Stimulated activated naive CD4-positive, alpha-beta T cell treated with Interleukin-2 at 50 U/mL for 16 hours (primary cell): ENCODE data around the gene PTPRB.
A peak's percentile ranks its signal among the peaks of the same experiment; 100 is the strongest.

Experiments
- DNase-seq: peaks from one replicate; lab custom pipeline; 2025; lab: John Stamatoyannopoulos, UW

The PTPRB gene

GRCh38 chr12:70592664-70593063 is 44.6 kb downstream of the PTPRB start:
- DNase-seq: no peak

DNA sequence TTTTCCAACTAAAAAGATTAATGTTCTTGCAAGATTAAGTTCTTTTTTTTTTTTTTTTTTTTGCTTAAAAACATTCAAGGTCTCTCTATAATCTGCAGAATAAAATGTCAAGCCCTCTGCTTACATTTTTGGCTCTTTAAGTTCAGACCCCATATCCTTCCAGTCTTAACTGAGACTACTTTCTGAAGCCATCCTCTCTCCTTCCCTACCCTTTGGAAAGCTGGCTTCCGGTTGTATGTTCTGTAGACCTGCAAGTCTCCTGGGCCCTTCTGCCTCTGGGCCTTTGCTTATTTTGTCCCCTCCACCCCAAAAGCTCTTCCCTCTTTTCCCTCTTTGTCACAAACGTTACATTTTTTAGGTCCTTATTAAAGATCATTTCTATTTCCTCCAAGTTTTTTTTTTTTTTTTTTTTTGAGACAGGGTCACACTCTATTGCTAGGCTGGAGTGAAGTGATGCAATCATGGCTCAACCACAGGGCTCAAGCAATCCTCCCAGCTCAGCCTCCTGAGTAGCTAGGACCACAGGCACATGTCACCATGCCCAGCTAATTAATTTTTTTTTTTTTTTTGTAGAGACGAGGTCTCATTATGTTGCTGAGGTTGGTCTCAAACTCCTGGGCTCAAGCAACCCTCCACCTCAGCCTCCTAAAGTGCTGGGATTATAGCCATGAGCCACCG is 46.5 kb downstream of the PTPRB start:
- DNase-seq: no peak

DNA sequence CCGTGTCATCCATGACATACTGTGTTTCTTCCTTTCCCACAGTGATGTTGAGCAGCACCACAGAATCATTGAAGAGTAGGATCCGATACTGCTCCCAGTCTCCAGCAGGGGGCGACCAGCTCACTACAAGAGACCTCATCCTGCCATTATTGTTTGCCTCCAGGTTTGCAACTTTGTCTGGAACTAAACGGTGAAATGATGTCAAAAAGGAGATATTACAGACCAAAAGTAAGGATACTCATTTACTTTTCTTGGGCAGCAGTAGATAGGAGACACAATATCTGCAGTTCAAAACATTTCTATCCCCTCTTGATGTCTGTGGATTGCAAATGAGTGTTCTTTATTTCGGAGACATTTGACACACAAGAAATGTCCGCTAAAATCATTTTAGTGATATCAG is 47.2 kb downstream of the PTPRB start:
- peak; percentile 24 for DNase-seq

GRCh38 chr12:70584332-70584731 is 52.9 kb downstream of the PTPRB start:
- DNase-seq: no peak

DNA sequence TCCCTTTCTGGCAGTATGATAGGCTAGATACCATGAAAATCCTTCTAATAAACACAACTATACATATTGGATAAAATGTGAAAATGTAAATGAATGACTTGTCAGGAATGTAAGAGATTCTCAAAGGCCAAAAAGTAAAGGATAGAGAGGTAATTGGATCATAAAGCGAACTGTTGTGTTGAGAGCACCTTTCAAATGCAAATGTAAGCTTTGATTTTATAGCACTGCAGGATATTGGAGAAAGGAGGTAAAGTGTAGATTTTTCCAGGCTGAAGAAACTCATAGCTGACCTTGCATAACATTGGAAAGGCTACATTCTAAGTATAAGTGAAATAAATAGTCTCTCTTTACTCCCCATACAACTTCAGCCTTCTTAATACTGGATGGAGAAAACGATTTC is 54.0 kb downstream of the PTPRB start:
- no peak for DNase-seq

- DNase-seq: no peak
Measured at GRCh38 chr12:70581208-70581607, 56.0 kb downstream of the PTPRB start.

- no peak for DNase-seq
Measured at GRCh38 chr12:70577283-70577634, 60.0 kb downstream of the PTPRB start.

GRCh38 chr12:70576341-70577282 is 60.6 kb downstream of the PTPRB start:
- DNase-seq: no peak

DNA sequence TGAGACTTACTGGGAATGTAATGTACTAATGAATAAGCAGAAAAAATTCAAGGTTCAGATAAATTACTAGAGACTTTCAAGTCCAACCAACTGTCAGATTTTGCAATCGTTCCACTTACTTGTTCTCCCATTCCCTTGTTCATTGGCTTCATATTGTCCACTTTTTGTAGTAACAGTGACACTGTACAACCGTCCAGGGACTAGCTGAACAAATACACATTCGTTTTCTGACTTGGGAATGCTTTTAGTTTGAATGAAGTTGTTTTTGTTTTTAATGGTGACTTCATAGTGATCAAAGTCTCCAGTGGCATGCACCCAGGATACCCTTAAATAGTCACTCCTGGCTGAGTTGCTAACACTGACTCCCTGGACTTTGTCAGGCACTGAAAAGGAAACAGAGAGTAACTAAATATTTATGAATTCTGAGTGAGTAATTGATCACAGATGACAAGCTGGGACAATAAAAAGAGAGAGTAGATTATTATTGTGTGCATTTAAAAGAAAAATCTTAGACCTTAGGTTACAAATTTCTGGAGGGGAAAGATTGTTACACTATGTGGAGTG is 65.4 kb downstream of the PTPRB start:
- DNase-seq: no peak

- no peak for DNase-seq
Measured at GRCh38 chr12:70571029-70571428, 66.2 kb downstream of the PTPRB start.

- no peak for DNase-seq
Measured at GRCh38 chr12:70561550-70561949, 75.7 kb downstream of the PTPRB start.

DNA sequence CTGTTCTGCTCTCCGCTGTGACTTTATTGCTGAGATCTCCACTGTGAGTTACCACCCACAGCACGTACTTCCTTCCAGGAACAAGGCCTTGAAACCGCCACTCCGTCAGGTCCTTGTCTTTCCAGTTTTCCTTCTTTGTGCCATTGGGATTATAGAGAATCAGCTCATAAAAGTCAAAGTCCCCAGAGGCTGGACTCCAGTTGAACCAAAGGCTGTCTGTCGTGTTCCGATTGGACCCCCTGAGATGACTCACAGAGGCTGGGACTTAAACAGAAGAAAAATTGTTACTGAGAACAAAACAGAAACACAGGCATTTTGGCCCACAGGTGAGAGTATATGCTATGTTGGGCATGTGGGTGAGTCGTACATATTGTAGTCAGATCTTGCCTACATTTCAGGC is 76.6 kb downstream of the PTPRB start:
- DNase-seq: no peak

- no peak for DNase-seq
Measured at GRCh38 chr12:70559390-70559789, 77.8 kb downstream of the PTPRB start.

GRCh38 chr12:70557583-70558191 is 79.5 kb downstream of the PTPRB start:
- no peak for DNase-seq

- no peak for DNase-seq
Measured at GRCh38 chr12:70556179-70556869, 80.9 kb downstream of the PTPRB start.

- DNase-seq: no peak
Measured at GRCh38 chr12:70555081-70555480, 82.1 kb downstream of the PTPRB start.

- DNase-seq: no peak
Measured at GRCh38 chr12:70553391-70553859, 83.8 kb downstream of the PTPRB start.

DNA sequence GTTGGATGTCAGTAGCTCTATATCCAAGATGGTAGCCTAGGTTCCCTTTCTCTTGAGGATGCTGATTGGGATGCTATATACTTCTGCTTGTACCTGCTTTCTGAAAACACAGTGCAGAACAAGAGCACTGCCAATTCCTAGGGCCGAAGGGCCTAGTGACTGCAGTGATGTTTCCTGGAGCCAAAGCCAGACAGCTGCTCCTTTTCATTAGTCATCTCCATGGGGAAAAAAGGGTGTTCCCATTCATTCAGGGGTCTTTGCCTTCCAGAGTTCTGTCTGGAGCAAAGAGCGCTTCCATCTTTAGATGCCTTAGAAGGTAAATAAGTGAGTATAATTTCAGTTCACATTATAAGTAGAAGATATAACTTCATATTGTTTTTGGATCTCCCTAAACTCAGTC is 85.5 kb downstream of the PTPRB start:
- no peak for DNase-seq

- DNase-seq: no peak
Measured at GRCh38 chr12:70550180-70550577, 87.0 kb downstream of the PTPRB start.

- no peak for DNase-seq
Measured at GRCh38 chr12:70549340-70550179, 87.7 kb downstream of the PTPRB start.

- DNase-seq: no peak
Measured at GRCh38 chr12:70543444-70543843, 93.8 kb downstream of the PTPRB start.
